IPS DF 6.9 (cell line): Measurements from ENCODE around the gene SYCP1.
"Not testable (repeated sequence)": the region's sequence is repeated elsewhere in the genome, so short reads cannot be mapped to it uniquely, and the experiment has no call there.

Source experiments
- DNase-seq: peaks from one replicate; pipeline ENCODE4 v3.0.0-alpha.2; 2013; ENCODE audit warnings: low read depth, low spot score
- H3K27ac ChIP-seq: one replicate; pipeline ENCODE4 v1.5.1; 2013; ENCODE audit warnings: low read length, control low read depth
- H3K27me3 ChIP-seq: 2 replicates; pipeline ENCODE4 v1.6.1; 2013; ENCODE audit warnings: mild to moderate bottlenecking, low read length; ENCODE audit not compliant: control insufficient read depth, insufficient read depth
- H3K36me3 ChIP-seq: 2 replicates; pipeline ENCODE4 v1.6.1; 2013; ENCODE audit warnings: low read length; ENCODE audit not compliant: control insufficient read depth, insufficient read depth
- H3K4me1 ChIP-seq: 2 replicates; pipeline ENCODE4 v1.6.1; 2013; ENCODE audit warnings: low read length; ENCODE audit not compliant: control insufficient read depth, insufficient read depth
- H3K4me3 ChIP-seq: 2 replicates; pipeline ENCODE4 v1.5.1; 2013; ENCODE audit warnings: mild to moderate bottlenecking, low read length
- H3K9me3 ChIP-seq: 2 replicates; pipeline ENCODE4 v1.6.1; 2013; ENCODE audit warnings: low read length, inconsistent platforms; ENCODE audit not compliant: control insufficient read depth, insufficient read depth
- WGBS: extraction: QIAGEN DNeasy Blood & Tissue Kit; methylation state at CpG from one replicate; pipeline ENCODE4 v1.1.7; 2013; ENCODE audit warnings: mixed read lengths, missing lambda C conversion rate; ENCODE audit not compliant: insufficient read length, insufficient coverage; 5-methylcytosine and 5-hydroxymethylcytosine counted together

SYCP1 gene, protein sequence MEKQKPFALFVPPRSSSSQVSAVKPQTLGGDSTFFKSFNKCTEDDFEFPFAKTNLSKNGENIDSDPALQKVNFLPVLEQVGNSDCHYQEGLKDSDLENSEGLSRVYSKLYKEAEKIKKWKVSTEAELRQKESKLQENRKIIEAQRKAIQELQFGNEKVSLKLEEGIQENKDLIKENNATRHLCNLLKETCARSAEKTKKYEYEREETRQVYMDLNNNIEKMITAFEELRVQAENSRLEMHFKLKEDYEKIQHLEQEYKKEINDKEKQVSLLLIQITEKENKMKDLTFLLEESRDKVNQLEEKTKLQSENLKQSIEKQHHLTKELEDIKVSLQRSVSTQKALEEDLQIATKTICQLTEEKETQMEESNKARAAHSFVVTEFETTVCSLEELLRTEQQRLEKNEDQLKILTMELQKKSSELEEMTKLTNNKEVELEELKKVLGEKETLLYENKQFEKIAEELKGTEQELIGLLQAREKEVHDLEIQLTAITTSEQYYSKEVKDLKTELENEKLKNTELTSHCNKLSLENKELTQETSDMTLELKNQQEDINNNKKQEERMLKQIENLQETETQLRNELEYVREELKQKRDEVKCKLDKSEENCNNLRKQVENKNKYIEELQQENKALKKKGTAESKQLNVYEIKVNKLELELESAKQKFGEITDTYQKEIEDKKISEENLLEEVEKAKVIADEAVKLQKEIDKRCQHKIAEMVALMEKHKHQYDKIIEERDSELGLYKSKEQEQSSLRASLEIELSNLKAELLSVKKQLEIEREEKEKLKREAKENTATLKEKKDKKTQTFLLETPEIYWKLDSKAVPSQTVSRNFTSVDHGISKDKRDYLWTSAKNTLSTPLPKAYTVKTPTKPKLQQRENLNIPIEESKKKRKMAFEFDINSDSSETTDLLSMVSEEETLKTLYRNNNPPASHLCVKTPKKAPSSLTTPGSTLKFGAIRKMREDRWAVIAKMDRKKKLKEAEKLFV

DNA sequence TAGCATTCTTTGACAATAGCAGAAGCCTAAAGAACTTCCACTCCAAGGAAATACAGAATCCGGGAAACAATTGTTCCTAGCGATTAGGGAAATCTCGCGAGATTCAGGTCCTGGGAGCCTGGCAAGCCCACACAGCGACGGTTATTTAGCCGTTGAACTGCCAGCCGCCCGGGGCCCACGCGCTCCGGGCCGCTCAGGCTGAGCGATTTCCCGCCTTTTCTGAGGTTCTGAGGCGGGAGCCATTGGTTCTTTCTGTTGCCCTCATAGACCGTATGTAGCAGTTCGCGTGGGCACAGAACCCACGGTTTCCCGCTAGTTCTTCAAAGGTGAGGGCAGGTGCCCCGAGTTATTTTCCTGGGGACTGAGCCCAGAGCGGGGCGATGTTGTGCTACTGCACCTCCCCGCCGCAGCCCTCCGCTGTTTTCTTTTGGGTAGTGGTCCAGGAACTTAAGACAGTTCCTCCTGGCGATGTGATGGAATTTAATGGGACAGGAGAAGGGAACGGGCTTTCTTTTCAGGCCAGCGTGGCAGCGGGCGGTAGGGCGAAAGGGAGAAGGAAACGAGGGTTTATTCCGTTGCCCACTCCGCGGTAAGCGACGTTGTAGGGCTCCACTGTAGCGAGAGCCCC lies at the start of gene SYCP1:
SYCP1 (plus strand) TSS at position 171 of the 628 bp plus-strand sequence. CDS start 602 bp downstream, outside the sequence.
- DNase-seq, result no peak
- H3K9me3 ChIP-seq, result no peaks in the 10 kb centered on the region
- no peak within 1 kb of the TSS for H3K27ac ChIP-seq
- H3K4me3 ChIP-seq, result no peak within 1 kb of the TSS
- no peaks in the 10 kb centered on the region for H3K27me3 ChIP-seq
- H3K36me3 ChIP-seq, result no peaks in the 10 kb centered on the region
- no CpG with 5 or more reads among the region's 40 CpGs for WGBS
- no peaks in the 10 kb centered on the region; the same call in 1 of the 2 replicates for H3K4me1 ChIP-seq

DNA sequence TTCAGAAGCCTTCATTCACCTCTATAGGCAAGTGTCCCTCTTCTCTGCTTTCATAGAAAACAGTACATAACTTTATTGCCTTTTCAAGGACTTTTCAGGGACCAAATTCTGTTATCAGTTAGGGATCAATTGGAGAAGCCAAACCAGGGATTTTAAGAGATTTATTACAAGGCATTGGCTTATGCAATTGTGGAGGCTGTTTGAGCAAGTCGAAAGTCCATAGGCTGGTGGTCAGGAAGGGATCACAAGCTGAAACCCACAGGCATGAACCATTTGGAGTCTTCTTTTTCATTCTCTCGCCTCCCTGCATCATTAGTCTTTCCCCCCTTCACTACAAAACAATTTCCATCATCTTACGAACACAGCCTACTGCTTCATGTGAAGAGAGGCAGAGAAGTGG lies 34.8 kb upstream of the SYCP1 start:
- Histone ChIP-seq H3K27me3 (no peaks in the 10 kb centered on the region), H3K9me3 (no peaks in the 10 kb centered on the region), H3K27ac (no peak overlapping the region), H3K4me3 (no peak overlapping the region), H3K4me1 (no peaks in the 10 kb centered on the region), H3K36me3 (no peaks in the 10 kb centered on the region)
- 100% methylated on average over 2 of the region's 3 CpGs for WGBS
- DNase-seq, result no peak

DNA sequence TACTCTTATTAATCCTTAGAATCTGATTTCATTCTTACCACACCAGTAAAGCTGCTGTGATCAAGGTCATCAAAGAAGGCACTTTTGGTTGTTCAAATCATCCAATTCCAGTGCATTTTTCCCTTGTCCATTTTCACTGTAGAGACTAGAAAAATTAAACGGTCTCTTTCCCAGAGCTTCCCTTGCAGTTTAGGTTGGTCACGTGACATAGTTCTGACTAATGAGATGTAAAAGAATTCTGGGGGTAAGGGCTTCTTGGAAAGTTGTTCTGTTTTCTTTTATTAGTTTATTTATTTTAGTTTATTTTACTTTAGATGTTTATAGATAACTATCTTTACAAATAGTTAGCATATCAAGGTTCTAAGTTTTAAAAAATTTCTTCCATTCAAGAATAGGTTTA lies 34.3 kb upstream of the SYCP1 start:
- H3K4me1 ChIP-seq, result no peaks in the 10 kb centered on the region
- no peak overlapping the region for H3K27ac ChIP-seq
- DNase-seq, result no peak
- H3K4me3 ChIP-seq, result no peak overlapping the region
- H3K36me3 ChIP-seq, result no peaks in the 10 kb centered on the region
- no peaks in the 10 kb centered on the region for H3K27me3 ChIP-seq
- H3K9me3 ChIP-seq, result no peaks in the 10 kb centered on the region
- WGBS, result no CpG with 5 or more reads among the region's 2 CpGs

DNA sequence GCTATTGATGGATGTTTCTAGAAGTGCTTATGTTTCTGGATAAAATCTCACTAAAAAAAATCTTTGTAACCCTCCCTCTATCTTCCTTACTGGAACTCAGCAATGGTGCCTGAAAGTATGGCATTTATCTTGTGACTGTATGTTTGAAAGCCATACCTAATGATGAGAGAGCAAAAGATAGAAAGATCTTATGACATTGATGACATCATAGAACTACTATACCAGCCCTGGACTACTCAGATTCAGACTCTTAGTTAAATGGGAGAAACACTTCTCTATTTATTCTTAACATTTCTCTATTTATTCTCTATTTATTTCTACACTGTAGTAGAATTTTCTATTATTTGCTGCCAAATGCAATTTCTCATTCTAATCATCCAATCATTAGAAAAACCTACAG lies 32.7 kb upstream of the SYCP1 start:
- no peaks in the 10 kb centered on the region for H3K4me1 ChIP-seq
- no peak overlapping the region for H3K27ac ChIP-seq
- H3K9me3 ChIP-seq, result no peaks in the 10 kb centered on the region
- H3K4me3 ChIP-seq, result no peak overlapping the region
- no peak for DNase-seq
- H3K27me3 ChIP-seq, result no peaks in the 10 kb centered on the region
- H3K36me3 ChIP-seq, result no peaks in the 10 kb centered on the region

DNA sequence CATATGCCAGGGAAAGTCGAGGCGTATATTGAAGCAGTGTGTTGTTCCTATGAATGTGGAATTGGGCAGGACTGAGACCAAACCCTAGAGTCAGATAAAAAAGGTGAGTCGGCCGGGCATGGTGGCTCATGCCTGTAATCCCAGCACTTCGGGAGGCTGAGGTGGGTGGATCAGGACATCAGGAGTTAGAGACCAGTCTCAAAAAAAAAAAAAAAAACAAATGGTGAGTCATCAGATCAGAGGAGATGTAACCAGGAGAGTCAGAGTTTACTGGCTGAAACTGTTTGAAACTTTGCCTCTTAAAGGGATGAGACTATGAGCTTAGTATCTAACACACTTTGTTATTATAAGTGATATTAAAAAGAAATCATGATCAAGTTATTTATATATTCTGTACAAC lies 26.4 kb upstream of the SYCP1 start:
- WGBS, result no CpG with 5 or more reads among the region's 5 CpGs
- Histone ChIP-seq H3K4me3 (no peak overlapping the region), H3K27me3 (no peaks in the 10 kb centered on the region), H3K36me3 (no peaks in the 10 kb centered on the region), H3K27ac (no peak overlapping the region), H3K9me3 (no peaks in the 10 kb centered on the region), H3K4me1 (no peaks in the 10 kb centered on the region)
- no peak for DNase-seq

DNA sequence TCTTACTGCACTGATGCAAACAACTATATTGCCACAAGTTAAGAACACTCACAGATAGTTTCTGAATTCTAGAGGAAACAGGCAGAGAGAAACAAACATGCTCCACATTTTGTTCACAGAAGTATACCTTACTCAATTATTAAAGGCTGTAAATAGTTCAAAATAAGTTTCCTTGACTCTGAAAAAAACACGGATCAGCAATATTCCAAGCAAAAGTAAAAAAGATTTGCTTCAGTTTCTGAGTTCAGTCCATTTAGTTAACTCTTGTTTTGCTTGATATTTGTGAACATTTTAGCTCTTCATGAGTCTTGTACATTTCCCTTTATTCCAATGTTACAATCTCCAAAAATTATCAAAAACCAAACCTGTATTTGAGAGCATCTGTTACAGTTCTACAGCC lies 24.6 kb upstream of the SYCP1 start:
- not testable (repeated sequence) for H3K27ac ChIP-seq, H3K36me3 ChIP-seq, H3K27me3 ChIP-seq, H3K9me3 ChIP-seq, H3K4me3 ChIP-seq, DNase-seq, H3K4me1 ChIP-seq
- WGBS, result no CpG with 5 or more reads among the region's 1 CpG

DNA sequence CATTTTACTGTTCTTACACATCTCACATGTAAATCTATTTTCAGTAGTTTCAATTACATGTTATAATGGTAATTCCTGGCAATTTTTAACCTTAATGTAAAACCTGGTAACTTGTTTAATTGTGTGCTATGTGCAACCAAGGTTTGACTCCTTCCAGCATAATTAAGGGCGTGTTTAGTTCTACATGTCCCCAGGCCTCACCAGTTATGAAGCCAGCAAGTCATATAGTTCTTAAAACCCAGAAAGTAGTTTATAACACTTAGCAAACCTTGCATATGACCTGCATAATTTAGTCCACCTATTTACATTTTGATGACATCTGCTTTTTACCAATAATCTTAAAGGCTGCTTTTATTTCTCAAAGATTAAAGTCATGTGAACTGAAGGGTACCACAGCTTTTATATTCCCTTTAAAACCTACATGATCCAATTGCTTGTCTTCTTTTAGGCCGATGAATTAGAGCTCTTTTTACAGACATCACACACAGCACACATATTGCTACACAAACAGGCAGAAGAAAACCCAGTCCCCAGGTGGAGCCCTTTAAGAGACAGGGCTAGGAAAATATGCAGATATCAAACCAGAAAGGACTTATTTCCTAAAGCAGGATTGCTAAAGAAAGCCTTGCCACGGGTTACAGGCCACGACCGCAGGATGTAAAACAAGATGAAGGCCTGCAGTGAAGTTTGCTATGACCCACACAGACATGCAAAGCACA lies 23.2 kb upstream of the SYCP1 start:
- Histone ChIP-seq H3K27me3 (no peaks in the 10 kb centered on the region), H3K9me3 (no peaks in the 10 kb centered on the region), H3K4me1 (no peaks in the 10 kb centered on the region), H3K36me3 (no peaks in the 10 kb centered on the region), H3K4me3 (no peak overlapping the region), H3K27ac (no peak overlapping the region)
- no CpG with 5 or more reads among the region's 5 CpGs for whole genome bisulfite sequencing
- DNase-seq, result no peak

DNA sequence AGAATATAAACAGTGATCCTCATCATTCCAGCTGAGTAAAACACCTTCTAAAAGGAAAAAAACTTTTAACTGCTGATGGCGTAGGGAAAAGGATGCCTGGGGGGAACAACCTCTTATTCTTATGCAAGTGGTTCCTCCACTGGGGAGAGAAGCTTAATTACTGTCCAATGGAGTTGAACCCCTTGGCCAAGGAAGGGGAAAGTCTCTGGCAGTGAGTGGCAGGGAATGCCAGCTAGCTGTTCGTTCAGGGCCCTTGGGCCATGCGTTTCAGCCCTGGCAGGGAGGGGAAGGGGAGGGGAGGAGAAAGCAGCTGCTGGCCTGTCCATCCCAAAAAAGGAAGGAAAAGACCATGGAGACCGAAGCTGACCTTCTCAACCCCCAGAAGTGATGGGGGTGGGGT lies 22.6 kb upstream of the SYCP1 start:
- Histone ChIP-seq H3K27ac (no peak overlapping the region), H3K36me3 (no peaks in the 10 kb centered on the region), H3K9me3 (no peaks in the 10 kb centered on the region), H3K4me1 (no peaks in the 10 kb centered on the region), H3K27me3 (no peaks in the 10 kb centered on the region), H3K4me3 (no peak overlapping the region)
- DNase-seq, result no peak
- no CpG with 5 or more reads among the region's 4 CpGs for WGBS

DNA sequence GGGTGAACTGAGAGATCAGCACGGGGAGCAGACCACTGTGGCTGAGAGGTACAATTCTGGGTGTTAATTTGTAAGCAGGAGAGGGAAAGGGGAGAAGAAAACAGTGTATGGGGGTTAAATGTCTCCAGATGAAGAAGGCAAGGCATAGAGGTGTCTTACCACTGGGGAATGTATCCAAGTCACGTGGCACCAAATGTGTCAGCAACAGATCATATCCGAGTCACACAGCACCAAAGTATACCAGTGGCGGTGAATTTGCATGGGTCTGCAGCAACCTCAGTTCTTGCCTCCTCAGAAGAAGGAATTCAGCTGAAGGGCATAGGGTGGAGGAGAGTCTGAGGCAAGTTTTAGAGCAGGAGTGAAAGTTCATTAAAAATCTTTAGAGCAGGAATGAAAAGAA lies 21.2 kb upstream of the SYCP1 start:
- Histone ChIP-seq H3K4me3 (no peak overlapping the region), H3K36me3 (no peaks in the 10 kb centered on the region), H3K27me3 (no peaks in the 10 kb centered on the region), H3K4me1 (no peaks in the 10 kb centered on the region), H3K9me3 (no peaks in the 10 kb centered on the region), H3K27ac (no peak overlapping the region)
- no CpG with 5 or more reads among the region's 4 CpGs for WGBS
- no peak for DNase-seq

DNA sequence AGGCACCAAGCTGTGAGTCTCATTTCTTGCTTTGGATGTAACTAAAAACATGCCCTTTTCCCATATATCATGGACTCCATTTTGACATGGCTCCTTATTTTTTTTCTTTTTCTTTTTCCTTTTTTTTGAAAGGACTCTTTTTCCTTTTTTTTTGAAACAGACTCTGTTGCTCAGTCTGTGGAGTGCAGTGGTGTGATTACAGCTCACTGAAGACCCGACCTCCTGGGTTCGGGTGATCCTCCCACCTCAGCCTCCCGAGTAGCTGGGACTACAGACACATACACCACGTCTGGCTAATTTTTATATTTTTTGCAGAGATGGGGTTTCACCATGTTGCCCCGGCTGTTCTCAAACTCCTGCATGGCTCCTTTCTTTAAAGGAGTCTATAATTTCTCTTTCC lies 10.4 kb upstream of the SYCP1 start:
- Histone ChIP-seq H3K36me3 (no peaks in the 10 kb centered on the region), H3K27ac (no peak overlapping the region), H3K4me1 (no peaks in the 10 kb centered on the region), H3K27me3 (no peaks in the 10 kb centered on the region), H3K4me3 (no peak overlapping the region), H3K9me3 (no peaks in the 10 kb centered on the region)
- DNase-seq, result no peak
- WGBS, result no CpG with 5 or more reads among the region's 5 CpGs
